IMR-90 (cell line): Measurements from ENCODE around the gene PLXNA3. TPM values are rescaled to one million over a fixed set of nuclear protein-coding genes. Genes with fewer than 3 reads are reported as not detected.

Experiments
- ATAC-seq: fragments of 200-7000 bp; cut with Tn5 transposase; 2 replicates; pipeline ENCODE4 v1.9.1; 2020; ENCODE audit warnings: low read depth, mild to moderate bottlenecking, moderate library complexity
- BruUV-seq: library from RNA; stranded (reverse); fragments of 400-500 nt; replicated peaks from 2 replicates; lab custom pipeline; 2021; lab: Mats Ljungman, UMichigan
- CTCF ChIA-PET: fragments of 300-600 bp; formaldehyde crosslinking; extraction: SDS; loops from one replicate; lab custom pipeline; 2021; ENCODE audit warnings: antibody characterized with exemption; lab: Yijun Ruan, JAX
- POLR2A ChIA-PET: fragments of 300-600 bp; sonication (Branson Sonifier 250); formaldehyde crosslinking; loops from one replicate; lab custom pipeline; 2022; ENCODE audit warnings: antibody characterized with exemption; ENCODE audit not compliant: unreplicated experiment; lab: Charles Lee
- DNase-seq: peaks from one replicate; pipeline ENCODE4 v3.0.0; 2013
- H2AFZ ChIP-seq: replicated peaks from 2 replicates; pipeline ENCODE3; 2013; ENCODE audit warnings: low read length, mild to moderate bottlenecking; ENCODE audit not compliant: poor library complexity
- H2AK5ac ChIP-seq: 2 replicates; pipeline ENCODE4 v1.6.1; 2013; ENCODE audit warnings: low read depth, low read length, inconsistent platforms
- H2AK9ac ChIP-seq: replicated peaks from 2 replicates; pipeline ENCODE3; 2013; ENCODE audit warnings: mild to moderate bottlenecking, low read depth, low read length, moderate library complexity; ENCODE audit not compliant: poor library complexity
- H2BK120ac ChIP-seq: 2 replicates; pipeline ENCODE4 v1.6.1; 2013; ENCODE audit warnings: low read depth, low read length, inconsistent platforms
- H2BK15ac ChIP-seq: 3 replicates; pipeline ENCODE4 v1.6.1; 2013; ENCODE audit warnings: low read depth, low read length, inconsistent platforms
- H2BK20ac ChIP-seq: 2 replicates; pipeline ENCODE4 v1.6.1; 2013; ENCODE audit warnings: low read depth, mild to moderate bottlenecking, inconsistent platforms, low read length, moderate library complexity
- H2BK5ac ChIP-seq: 2 replicates; pipeline ENCODE4 v1.6.1; 2013; ENCODE audit warnings: mild to moderate bottlenecking, low read depth, low read length, inconsistent platforms; ENCODE audit not compliant: poor library complexity, severe bottlenecking
- H3K14ac ChIP-seq: replicated peaks from 2 replicates; pipeline ENCODE4 v1.6.1; 2013; ENCODE audit warnings: low read depth, low read length, inconsistent platforms
- H3K18ac ChIP-seq: 2 replicates; pipeline ENCODE4 v1.6.1; 2013; ENCODE audit warnings: low read depth, low read length, control low read depth
- H3K23ac ChIP-seq: 2 replicates; pipeline ENCODE4 v1.6.1; 2013; ENCODE audit warnings: low read depth, low read length, inconsistent platforms
- H3K27ac ChIP-seq: 2 replicates; pipeline ENCODE4 v1.5.1; 2013; ENCODE audit warnings: mild to moderate bottlenecking, control low read depth, low read length; ENCODE audit not compliant: insufficient read depth
- H3K27me3 ChIP-seq: 2 replicates; pipeline ENCODE4 v1.6.1; 2013; ENCODE audit warnings: low read length; ENCODE audit not compliant: control insufficient read depth, insufficient read depth
- H3K36me3 ChIP-seq: 2 replicates; pipeline ENCODE4 v1.6.1; 2013; ENCODE audit warnings: low read length, mixed read lengths; ENCODE audit not compliant: control insufficient read depth, insufficient read depth
- H3K4ac ChIP-seq: 2 replicates; pipeline ENCODE4 v1.6.1; 2013; ENCODE audit warnings: low read depth, low read length, inconsistent platforms
- H3K4me1 ChIP-seq: 2 replicates; pipeline ENCODE4 v1.6.1; 2013; ENCODE audit warnings: low read length, mixed read lengths; ENCODE audit not compliant: control insufficient read depth, insufficient read depth
- H3K4me2 ChIP-seq: 2 replicates; pipeline ENCODE4 v1.6.1; 2013; ENCODE audit warnings: low read depth, mild to moderate bottlenecking, control low read depth, low read length, moderate library complexity
- H3K4me3 ChIP-seq: 2 replicates; pipeline ENCODE4 v1.5.1; 2013; ENCODE audit warnings: low read depth, mild to moderate bottlenecking, control low read depth, low read length, moderate library complexity; ENCODE audit not compliant: insufficient read depth
- H3K56ac ChIP-seq: 2 replicates; pipeline ENCODE4 v1.6.1; 2013; ENCODE audit warnings: low read length, inconsistent platforms; ENCODE audit not compliant: insufficient read depth; ENCODE audit errors: extremely low read depth
- H3K79me1 ChIP-seq, 2 experiments: 2 replicates each; pipeline ENCODE4 v1.6.1; 2013; ENCODE audit warnings: low read length in 2 of 2, inconsistent platforms in 1 of 2, low read depth in 1 of 2
- H3K9ac ChIP-seq: 2 replicates; pipeline ENCODE4 v1.6.1; 2013; ENCODE audit warnings: low read depth, low read length, control low read depth
- H3K9me1 ChIP-seq: 2 replicates; pipeline ENCODE4 v1.6.1; 2013; ENCODE audit warnings: low read length, inconsistent platforms; ENCODE audit not compliant: insufficient read depth
- H3K9me3 ChIP-seq: 2 replicates; pipeline ENCODE4 v1.6.1; 2013; ENCODE audit warnings: low read length; ENCODE audit not compliant: control insufficient read depth, insufficient read depth
- H4K20me1 ChIP-seq: 2 replicates; pipeline ENCODE4 v1.6.1; 2013; ENCODE audit warnings: low read length, inconsistent platforms; ENCODE audit not compliant: insufficient read depth
- H4K5ac ChIP-seq: 2 replicates; pipeline ENCODE4 v1.6.1; 2013; ENCODE audit warnings: mild to moderate bottlenecking, low read depth, low read length, control low read depth
- H4K8ac ChIP-seq, 2 experiments: 2 replicates each; pipeline ENCODE4 v1.6.1; 2013; ENCODE audit warnings: low read depth in 2 of 2, low read length in 2 of 2, control low read depth in 1 of 2, inconsistent platforms in 1 of 2
- H4K91ac ChIP-seq: 2 replicates; pipeline ENCODE4 v1.6.1; 2013; ENCODE audit warnings: low read depth, low read length, inconsistent platforms; ENCODE audit not compliant: insufficient read depth
- CEBPB ChIP-seq: IDR thresholded peaks from 2 replicates; pipeline ENCODE4 v1.6.1; 2012; ENCODE audit warnings: low read depth, low read length, improper control_type of control experiment
- MAFK ChIP-seq: IDR thresholded peaks from 2 replicates; pipeline ENCODE4 v1.6.1; 2012; ENCODE audit warnings: low read depth, low read length, improper control_type of control experiment
- WGBS, 2 experiments: methylation state at CpG; one replicate each; pipeline versions ENCODE4 v1.1.5 to v1.1.7; 2013; ENCODE audit warnings: missing lambda C conversion rate in 2 of 2; ENCODE audit not compliant: insufficient read length in 1 of 2; ENCODE audit errors: extremely low coverage in 2 of 2; 5-methylcytosine and 5-hydroxymethylcytosine counted together
- dilution Hi-C: fragments of 300-500 bp; cut with HindIII; formaldehyde crosslinking; loops from one replicate; pipeline ENCODE4 v1.14.3; 2018; ENCODE audit warnings: low sequenced_read_pairs; ENCODE audit not compliant: unreplicated experiment
- in situ Hi-C: fragments of 300-500 bp; cut with MboI; formaldehyde crosslinking; loops from 3 replicates; pipeline ENCODE4 v1.14.3; 2019; ENCODE audit warnings: low sequenced_read_pairs, inconsistent platforms, mixed read lengths
- intact Hi-C: fragments of 100-400 bp; cut with micrococcal nuclease; formaldehyde crosslinking; loops from 2 replicates; pipeline ENCODE4 v1.10.0; 2022
- polyA plus RNA-seq, 3 experiments: library from polyadenylated mRNA; depleted of rRNA; stranded (reverse); fragments of >200 nt; gene quantifications; 2 replicates each; pipeline ENCODE4 v1.2.3, GENCODE V29; 2012; ENCODE audit warnings: low replicate concordance in 1 of 3
- total RNA-seq: library from RNA; depleted of rRNA; stranded (reverse); fragments of >200 nt; gene quantifications from 2 replicates; pipeline ENCODE4 v1.2.3, GENCODE V29; 2012

PLXNA3 gene
- total and polyA plus RNA-seq, 2 of the 4 experiments (the other 2 are of a cell fraction): 4.3 to 111 TPM

- CTCF ChIA-PET: no interaction called here
- no peak for ATAC-seq
These were observed 67.8 kb downstream of the PLXNA3 start for GRCh38 chrX:154525606-154526490.

More at GRCh38 chrX:154525606-154526490, 67.8 kb downstream of the PLXNA3 start:
- in situ Hi-C loops (loop anchor here (25.0 kb wide), 1 partner anchor 1564 kb away; no protein-coding TSS in a partner anchor), dilution Hi-C loops (no loop called here), intact Hi-C loops (no loop called here)
- H2BK120ac ChIP-seq: no peak overlapping the region
- H3K23ac ChIP-seq: no peak overlapping the region
- H4K8ac ChIP-seq: no peak overlapping the region
- no TSS peak for BruUV-seq
- WGBS, 2 experiments: 95% methylated on average over 4 of the region's 14 CpGs; no CpG with 5 or more reads in 1 of the 2 experiments
- 0 out of 2 replicates have a peak, but pooled peaks cover 2% of the 10 kb centered on the region for H3K9me1 ChIP-seq
- 0 out of 2 replicates have a peak overlapping the region, but pooled peaks have one; percentile 24 for H3K4ac ChIP-seq
- H2AK9ac ChIP-seq: peak overlapping the region; percentile 37
- H3K18ac ChIP-seq: 0 out of 2 replicates have a peak overlapping the region, but pooled peaks have one; percentile 13
- no peak overlapping the region for H3K4me2 ChIP-seq
- no peak overlapping the region; the same call in 1 of the 2 replicates for H2BK20ac ChIP-seq
- H3K4me1 ChIP-seq: peaks cover 10% of the 10 kb centered on the region
- H3K79me1 ChIP-seq: no peaks in the 10 kb centered on the region
- no peak overlapping the region for H3K9ac ChIP-seq
- no peak for DNase-seq
- no peak overlapping the region for H2BK5ac ChIP-seq
- peak overlapping the region; percentile 4; the same call in 1 of the 2 replicates for H2AK5ac ChIP-seq
- POLR2A ChIA-PET: no interaction called here
- H2AFZ ChIP-seq: no peak overlapping the region
- H3K36me3 ChIP-seq: peaks cover 7% of the 10 kb centered on the region; the same call in 1 of the 2 replicates
- TF ChIP-seq MAFK (no peak), CEBPB (peak; percentile 81)
- no peak overlapping the region for H3K14ac ChIP-seq
- H4K20me1 ChIP-seq: no peaks in the 10 kb centered on the region
- H3K27ac ChIP-seq: peak overlapping the region; percentile 22; the same call in 1 of the 2 replicates
- H3K4me3 ChIP-seq: no peak overlapping the region
- peak overlapping the region; percentile 35; the same call in 1 of the 2 replicates for H4K5ac ChIP-seq
- H3K56ac ChIP-seq: no peak overlapping the region
- no peak overlapping the region; the same call in 2 of the 3 replicates for H2BK15ac ChIP-seq
- H4K91ac ChIP-seq: no peak overlapping the region
- no peaks in the 10 kb centered on the region for H3K27me3 ChIP-seq
- no peaks in the 10 kb centered on the region; the same call in 1 of the 2 replicates for H3K9me3 ChIP-seq
